Measurements from ENCODE around the gene STK11. TPM values are rescaled to one million over a fixed set of nuclear protein-coding genes. Genes with fewer than 3 reads are reported as not detected.

The STK11 gene
- total RNA-seq, 1 donor from 2014 or later, result 61.3 TPM

- Mint-ChIP-seq H3K4me1 (ENCODE audit: unreplicated experiment) (peaks cover 6% of the 10 kb centered on the region), H3K36me3 (ENCODE audit: unreplicated experiment) (peaks cover 2% of the 10 kb centered on the region), H3K27ac (ENCODE audit: unreplicated experiment) (no peak overlapping the region), H3K9me3 (ENCODE audit: unreplicated experiment) (no peaks in the 10 kb centered on the region), H3K27me3 (ENCODE audit: unreplicated experiment) (no peaks in the 10 kb centered on the region), H3K4me3 (ENCODE audit: unreplicated experiment) (no peak overlapping the region)
- TF ChIP-seq CTCF (IDR thresholded peaks at IDR 0.05), result no peak
- DNase-seq (ENCODE audit: extremely low spot score, unreplicated experiment), result no peak
These were observed 16.3 kb downstream of the STK11 start for GRCh38 chr19:1221904-1222255.

- Mint-ChIP-seq H3K4me3 (ENCODE audit: unreplicated experiment) (no peak overlapping the region), H3K9me3 (ENCODE audit: unreplicated experiment) (no peaks in the 10 kb centered on the region), H3K4me1 (ENCODE audit: unreplicated experiment) (peaks cover 6% of the 10 kb centered on the region), H3K36me3 (ENCODE audit: unreplicated experiment) (peaks cover 2% of the 10 kb centered on the region), H3K27ac (ENCODE audit: unreplicated experiment) (no peak overlapping the region), H3K27me3 (ENCODE audit: unreplicated experiment) (no peaks in the 10 kb centered on the region)
- no peak for TF ChIP-seq CTCF (IDR thresholded peaks at IDR 0.05)
- no peak for DNase-seq (ENCODE audit: extremely low spot score, unreplicated experiment)
These were observed 16.8 kb downstream of the STK11 start for GRCh38 chr19:1222394-1222793.

- no peak for DNase-seq (ENCODE audit: extremely low spot score, unreplicated experiment)
- TF ChIP-seq CTCF (IDR thresholded peaks at IDR 0.05), result peak; percentile 49
- H3K27me3 Mint-ChIP-seq (ENCODE audit: unreplicated experiment), result no peaks in the 10 kb centered on the region
- H3K4me3 Mint-ChIP-seq (ENCODE audit: unreplicated experiment), result no peak overlapping the region
- H3K36me3 Mint-ChIP-seq (ENCODE audit: unreplicated experiment), result peaks cover 2% of the 10 kb centered on the region
- H3K27ac Mint-ChIP-seq (ENCODE audit: unreplicated experiment), result no peak overlapping the region
- no peaks in the 10 kb centered on the region for H3K9me3 Mint-ChIP-seq (ENCODE audit: unreplicated experiment)
- H3K4me1 Mint-ChIP-seq (ENCODE audit: unreplicated experiment), result peaks cover 4% of the 10 kb centered on the region
These were observed 17.7 kb downstream of the STK11 start for GRCh38 chr19:1223018-1223855.

GRCh38 chr19:1224047-1224825 is 18.7 kb downstream of the STK11 start:
- DNase-seq (ENCODE audit: extremely low spot score, unreplicated experiment), result no peak
- Mint-ChIP-seq H3K27me3 (ENCODE audit: unreplicated experiment) (no peaks in the 10 kb centered on the region), H3K4me1 (ENCODE audit: unreplicated experiment) (peaks cover 3% of the 10 kb centered on the region), H3K9me3 (ENCODE audit: unreplicated experiment) (no peaks in the 10 kb centered on the region), H3K27ac (ENCODE audit: unreplicated experiment) (no peak overlapping the region), H3K36me3 (ENCODE audit: unreplicated experiment) (peaks cover 2% of the 10 kb centered on the region), H3K4me3 (ENCODE audit: unreplicated experiment) (no peak overlapping the region)
- TF ChIP-seq CTCF (IDR thresholded peaks at IDR 0.05), result no peak

GRCh38 chr19:1224847-1225246 is 19.3 kb downstream of the STK11 start:
- Mint-ChIP-seq H3K36me3 (ENCODE audit: unreplicated experiment) (peaks cover 2% of the 10 kb centered on the region), H3K9me3 (ENCODE audit: unreplicated experiment) (no peaks in the 10 kb centered on the region), H3K27me3 (ENCODE audit: unreplicated experiment) (no peaks in the 10 kb centered on the region), H3K4me3 (ENCODE audit: unreplicated experiment) (no peak overlapping the region), H3K4me1 (ENCODE audit: unreplicated experiment) (peaks cover 3% of the 10 kb centered on the region), H3K27ac (ENCODE audit: unreplicated experiment) (no peak overlapping the region)
- TF ChIP-seq CTCF (IDR thresholded peaks at IDR 0.05), result no peak
- DNase-seq (ENCODE audit: extremely low spot score, unreplicated experiment), result no peak

Data from osteocyte (in vitro differentiated cells).